ENCODE results near the gene TRIM26.
A peak's percentile ranks its signal among the peaks of the same experiment; 100 is the strongest.
"Not testable (repeated sequence)": the region's sequence is repeated elsewhere in the genome, so short reads cannot be mapped to it uniquely, and the experiment has no call there.

Gene TRIM26

DNA sequence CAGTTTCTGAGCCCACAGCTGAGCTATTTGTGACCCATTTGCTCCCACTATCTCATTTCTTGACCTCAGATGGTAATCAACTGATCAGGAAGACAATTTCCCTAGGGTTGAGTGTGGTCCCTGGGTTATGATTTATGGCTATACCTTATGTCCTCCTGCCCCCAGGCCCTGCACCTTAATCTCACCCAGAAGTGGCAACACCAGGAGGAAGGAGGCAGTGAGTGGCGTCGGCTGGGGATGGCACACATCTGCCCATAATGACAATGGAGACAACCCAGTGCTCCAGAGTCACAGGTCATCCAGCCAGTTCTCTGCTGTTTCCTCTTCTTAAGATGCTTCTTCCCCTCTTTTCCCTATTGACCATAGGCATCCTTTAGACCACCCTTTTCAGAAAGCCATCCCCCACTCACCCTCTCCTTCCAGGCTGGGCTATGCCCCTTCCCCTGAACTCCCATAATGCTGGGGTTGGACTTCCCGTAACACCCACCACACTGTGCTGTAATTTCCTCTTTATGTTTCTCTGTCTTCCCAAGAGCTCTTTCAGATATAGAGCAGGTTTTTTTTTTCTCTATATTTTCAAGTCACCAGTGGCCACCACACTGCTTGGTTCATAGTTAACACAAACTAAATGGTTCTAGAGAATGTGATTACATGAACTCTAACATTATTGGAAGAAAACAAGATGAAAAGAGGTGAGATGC is 60.1 kb downstream of the TRIM26 start:
- DNase-seq (ENCODE audit: low spot score) = no peak

DNA sequence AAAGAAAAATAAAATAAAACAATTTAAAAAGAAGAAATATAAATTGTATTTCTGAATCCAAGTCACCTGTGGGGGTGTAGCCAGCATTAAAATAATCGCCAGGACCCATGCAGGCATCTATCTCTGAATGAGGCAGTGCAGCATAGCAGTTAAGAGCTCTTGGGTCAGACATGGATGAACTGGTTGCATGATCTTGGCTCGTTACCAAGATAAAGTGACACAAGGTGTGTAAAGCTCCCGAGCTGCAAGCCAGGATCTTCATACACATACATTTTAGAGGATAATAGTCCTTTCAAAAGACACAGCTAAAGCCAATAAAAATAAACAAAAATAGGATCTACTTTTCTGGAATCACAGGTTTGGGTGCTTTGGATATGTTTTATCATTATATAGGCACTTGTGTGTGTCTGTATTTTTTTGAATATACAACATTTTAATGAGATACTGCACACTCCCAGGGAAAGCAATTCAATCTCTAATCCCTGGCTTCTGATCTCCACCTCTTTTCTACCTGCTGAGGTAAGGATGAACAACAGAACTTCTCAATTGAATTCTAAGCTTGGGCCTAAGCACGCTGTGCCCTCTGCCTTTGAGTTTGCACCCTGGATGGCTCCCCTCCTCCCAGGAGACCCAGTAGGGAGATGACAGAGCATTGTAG is 61.1 kb downstream of the TRIM26 start:
- no peak for DNase-seq (ENCODE audit: low spot score)

DNA sequence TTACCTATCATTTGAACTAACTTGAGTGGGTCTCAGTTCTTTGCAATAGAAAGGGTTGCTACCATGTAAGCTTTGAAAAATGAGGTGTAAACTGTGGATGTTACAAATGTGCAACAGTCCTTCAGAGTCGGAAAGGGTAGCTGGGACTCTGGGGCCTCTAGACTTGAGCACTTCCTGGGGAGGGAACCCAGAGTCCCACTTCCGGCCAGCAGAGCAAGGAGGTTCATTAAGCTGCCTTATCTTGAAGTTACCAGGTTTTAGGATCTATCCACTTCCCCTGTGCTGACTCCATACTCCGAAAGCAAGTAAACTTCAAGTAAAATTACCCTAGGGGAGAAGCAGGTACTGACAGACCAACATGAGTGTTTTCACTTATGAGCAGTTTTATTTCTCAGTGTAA is 61.6 kb downstream of the TRIM26 start:
- DNase-seq (ENCODE audit: low spot score) = no peak

DNA sequence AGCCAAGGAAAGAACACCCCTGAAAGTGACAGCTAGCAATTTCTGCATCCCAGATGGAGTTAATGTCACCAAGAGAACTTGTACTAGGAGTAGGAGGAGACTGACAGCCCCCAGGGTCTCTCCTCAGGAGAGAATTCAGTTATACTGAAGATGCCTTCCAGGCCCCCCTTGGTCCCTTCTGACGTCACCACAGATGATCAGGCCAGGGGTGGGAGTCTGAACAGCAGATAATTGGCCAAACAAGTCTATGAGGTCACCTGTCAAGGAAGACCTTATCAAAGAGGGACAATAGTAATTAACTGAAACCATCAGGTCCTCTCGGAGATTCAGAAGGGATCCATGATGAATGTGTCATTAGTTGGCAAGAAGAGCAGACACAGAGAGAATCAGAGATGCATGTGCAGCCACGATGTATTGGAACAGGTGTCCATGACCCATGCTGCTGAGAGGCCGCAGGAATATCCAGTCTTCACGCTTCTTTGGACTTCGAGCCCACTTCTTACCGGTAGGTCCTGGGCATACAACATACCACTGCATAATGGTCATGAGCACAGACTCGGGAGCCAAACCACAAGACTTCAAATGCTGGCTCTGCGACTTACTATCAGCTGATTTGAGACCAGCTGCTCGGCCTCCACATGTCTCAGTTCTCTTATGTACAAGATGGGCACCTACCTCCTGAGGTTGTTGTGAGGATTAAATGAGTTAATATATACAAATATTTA is 62.4 kb downstream of the TRIM26 start:
- DNase-seq (ENCODE audit: low spot score) = peak; percentile 26

DNA sequence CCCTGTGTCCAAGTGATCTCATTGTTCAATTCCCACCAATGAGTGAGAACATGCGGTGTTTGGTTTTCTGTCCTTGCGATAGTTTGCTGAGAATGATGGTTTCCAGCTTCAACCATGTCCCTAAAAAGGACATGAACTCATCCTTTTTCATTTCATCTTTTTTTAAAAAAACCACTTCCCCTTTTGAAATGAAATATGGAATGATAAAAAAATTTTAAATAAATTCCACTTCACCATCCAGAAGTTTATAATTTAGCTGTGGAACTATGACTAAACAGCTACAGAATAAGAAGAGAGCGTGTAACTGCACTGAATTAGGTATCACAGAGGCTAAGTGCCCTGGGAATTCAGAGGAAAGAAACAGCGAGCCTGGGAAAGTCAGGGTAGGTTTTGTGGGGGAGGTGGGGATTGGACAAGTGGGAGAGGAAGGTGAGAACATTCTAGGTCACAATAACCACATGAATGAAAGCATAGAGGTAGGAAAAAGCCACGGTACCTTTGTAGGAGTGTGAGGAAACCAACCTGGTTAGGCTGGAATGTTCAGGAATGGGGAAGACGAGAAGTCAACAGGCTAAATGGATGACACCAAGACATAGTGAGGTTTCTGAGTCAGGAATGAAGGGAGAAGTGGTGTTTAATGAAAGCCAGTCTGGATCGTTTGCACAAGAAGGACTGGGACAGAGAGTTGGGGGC is 63.2 kb downstream of the TRIM26 start:
- DNase-seq (ENCODE audit: low spot score) = no peak

DNA sequence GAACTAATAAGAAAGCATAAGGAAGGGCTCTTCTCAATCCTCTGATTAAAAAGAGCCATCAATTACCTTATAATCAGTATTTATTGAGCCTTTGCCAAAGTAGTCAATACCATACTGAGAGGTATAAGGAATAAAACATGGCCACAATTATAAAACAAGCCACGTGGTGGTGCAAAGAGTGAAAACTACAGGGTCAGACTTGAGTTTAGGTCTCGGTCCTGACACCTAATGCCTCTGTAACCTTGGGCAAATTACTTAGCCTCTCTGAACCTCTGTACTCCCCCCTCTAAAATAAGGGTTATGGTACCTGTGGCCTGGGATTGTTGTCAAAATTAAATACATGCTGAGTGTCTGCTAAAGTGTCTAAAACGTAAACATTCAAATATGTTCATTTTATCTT is 64.0 kb downstream of the TRIM26 start:
- no peak for DNase-seq (ENCODE audit: low spot score)

DNA sequence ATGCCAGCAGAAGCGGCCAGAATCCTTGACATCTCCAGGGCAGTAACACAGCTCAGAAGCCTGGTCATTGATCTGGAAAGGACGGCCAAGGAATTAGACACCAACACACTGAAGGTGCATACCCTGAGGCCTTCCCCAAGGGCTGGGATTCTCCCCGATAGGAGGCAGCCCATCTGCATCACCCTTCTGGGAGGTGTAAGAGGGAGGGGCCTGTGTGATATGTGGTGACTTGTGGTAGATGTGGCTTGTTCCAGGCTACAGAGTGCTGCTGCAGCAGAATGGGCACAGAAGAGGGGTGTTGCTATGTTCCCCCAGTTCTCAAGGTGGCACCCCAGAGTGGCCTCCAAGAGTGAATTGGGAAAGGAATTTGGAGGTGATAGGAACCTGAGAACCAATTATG is 66.1 kb downstream of the TRIM26 start:
- DNase-seq (ENCODE audit: low spot score) = no peak

DNA sequence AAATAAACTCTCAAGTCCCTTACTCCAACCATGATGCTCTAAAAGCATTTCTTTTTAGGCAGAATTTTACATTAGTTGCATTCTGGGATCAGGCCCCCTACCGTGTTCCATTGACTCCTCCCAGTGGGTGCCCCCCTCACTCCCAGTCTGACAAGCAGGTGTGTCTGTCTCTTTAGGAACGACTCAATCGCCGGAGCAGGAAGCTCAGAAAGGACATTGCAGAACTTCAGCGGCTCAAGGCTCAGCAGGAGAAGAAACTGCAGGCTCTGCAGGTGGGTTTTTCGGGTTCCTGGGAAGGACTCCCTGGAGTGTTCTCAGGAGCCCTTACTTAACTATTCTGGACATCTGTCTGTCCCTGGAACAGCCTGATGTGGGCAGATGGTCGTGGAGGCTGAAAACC is 67.4 kb downstream of the TRIM26 start:
- DNase-seq (ENCODE audit: low spot score) = no peak

DNA sequence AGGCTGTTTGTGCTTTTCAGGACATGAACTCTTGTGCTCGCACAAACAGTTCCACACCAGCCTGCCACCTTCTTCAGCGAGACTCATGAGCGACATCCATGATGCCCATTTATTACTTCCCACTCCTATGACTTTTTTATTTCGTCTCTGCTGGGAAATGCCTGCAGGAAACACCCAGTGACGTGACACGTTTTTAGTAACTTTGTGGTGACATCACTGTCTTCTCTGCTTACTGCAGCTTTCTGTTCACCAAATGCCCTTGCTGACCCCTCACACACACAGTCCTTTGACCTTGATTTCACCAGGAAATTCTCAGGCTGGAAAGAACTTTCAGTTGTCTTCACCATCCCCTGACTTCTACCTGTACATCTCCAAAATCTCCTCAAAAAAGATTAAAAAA is 68.4 kb downstream of the TRIM26 start:
- no peak for DNase-seq (ENCODE audit: low spot score)

DNA sequence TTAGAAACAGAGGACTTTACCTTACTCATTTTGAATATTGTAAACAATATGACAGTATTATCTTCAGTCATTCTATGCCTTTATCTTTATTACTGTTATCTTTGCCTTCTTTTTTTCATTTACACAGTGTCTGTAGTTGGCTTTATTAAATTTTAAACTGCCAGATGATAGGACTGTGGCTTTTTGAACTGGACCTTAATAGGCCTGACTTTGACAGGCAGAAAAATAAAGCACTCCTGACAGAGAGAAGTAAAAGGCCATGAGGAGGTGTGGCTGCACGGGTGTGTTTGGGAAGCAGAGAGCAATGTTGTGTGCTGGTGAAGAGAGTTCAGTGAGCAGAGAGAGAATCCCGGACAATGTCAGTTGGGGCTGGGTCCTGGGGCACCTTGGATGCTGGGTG is 69.4 kb downstream of the TRIM26 start:
- no peak for DNase-seq (ENCODE audit: low spot score)

DNA sequence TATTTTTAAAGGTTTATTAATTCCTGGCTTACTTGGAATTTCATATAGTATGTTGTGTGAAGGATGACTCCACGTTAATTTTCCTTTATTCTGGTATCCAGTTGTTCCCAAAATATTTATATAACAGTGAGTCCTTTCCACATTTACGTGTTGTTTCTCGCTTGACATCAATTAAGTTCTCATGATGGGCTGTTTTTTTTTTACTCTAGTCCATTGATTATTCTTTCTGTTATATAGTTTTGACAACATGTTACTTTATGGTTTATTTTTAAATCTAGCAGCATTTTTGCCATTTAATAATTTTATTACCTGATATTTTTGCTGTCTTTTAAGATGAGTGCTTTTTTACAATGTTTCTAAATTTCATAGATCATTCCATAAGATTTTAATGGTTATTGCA is 70.5 kb downstream of the TRIM26 start:
- no peak for DNase-seq (ENCODE audit: low spot score)

DNA sequence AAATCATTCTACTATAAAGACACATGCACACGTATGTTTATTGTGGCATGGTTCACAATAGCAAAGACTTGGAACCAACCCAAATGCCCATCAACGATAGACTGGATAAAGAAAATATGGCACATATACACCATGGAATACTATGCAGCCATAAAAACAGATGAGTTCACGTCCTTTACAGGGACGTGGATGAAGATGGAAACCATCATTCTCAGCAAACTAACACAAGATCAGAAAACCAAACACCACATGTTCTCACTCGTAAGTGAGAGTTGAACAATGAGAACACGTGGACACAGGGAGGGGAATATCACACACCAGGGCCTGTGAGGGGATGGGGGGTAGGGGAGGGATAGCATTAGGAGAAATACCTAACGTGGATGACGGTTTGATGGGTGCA is 73.0 kb downstream of the TRIM26 start:
- not testable (repeated sequence) for DNase-seq (ENCODE audit: low spot score)

DNA sequence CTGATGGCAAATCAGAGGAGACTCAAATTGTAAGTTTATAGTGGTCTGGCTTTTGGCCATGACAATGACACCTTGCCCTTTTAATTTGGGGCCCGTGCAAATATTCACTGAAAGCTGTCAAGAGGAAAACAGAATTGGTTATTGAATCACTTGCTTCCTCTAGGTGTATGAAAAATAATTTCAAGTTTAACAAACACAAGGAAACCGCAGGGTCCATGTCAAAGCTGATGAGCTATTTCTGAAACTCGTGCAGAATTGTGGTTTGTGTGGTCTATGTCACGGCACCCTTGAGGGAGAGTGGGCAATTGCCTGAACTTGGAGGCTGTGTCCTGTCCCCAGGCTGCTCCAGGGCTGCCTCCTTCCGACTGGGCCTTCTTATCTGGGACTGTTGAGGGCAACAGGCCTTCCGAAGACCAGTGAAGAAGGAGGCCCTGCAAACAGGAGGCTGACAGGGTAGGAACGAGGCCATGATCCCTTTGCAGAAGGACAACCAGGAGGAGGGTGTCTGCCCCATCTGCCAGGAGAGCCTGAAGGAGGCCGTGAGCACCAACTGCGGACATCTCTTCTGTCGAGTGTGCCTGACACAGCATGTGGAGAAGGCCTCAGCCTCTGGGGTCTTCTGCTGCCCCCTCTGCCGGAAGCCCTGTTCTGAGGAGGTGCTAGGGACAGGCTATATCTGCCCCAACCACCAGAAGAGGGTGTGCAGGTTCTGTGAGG is 76.5 kb downstream of the TRIM26 start:
- DNase-seq (ENCODE audit: low spot score) = no peak

DNA sequence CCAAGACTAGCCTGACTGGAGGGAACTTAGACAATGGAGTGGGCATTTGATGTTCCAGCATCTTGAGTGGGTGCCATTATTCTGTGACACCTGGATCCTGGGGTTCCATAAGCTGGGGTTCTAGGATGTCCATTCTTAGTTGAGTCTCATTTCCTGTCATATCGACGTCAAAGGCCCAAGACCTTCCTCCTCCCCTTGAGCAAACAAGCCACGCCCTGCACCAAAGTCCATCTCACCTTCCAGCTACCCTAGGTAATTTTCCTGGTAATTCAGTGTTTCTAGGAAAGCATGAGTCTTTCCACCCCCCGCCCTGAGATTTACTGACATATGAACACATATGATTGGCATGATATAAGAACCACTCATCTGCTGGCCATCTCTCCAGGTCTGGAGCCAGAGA is 77.4 kb downstream of the TRIM26 start, which contains the start of gene TRIM40:
Gene TRIM40, plus strand, starts transcription at position 384 of the 400 bp plus-strand sequence. CDS start 897 bp downstream, outside the sequence.
- DNase-seq (ENCODE audit: low spot score) = no peak

DNA sequence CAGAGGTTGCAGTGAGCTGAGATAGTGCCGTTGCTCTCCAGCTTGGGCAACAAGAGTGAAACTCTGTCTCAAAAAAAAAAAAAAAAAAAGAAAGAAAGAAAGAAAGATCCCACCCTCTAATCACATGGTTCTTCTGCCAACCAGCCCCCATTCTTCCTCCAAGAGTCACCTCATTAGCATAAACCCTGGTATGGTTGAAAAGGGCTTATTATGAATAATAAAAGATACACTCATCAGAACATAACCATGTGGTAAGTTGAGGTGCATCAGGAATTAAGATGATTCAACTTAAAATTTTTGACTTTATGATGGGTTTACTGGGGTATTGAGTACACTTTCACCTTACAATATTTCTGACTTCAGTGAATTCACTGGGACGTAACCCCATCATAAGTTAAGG is 78.1 kb downstream of the TRIM26 start:
- no peak for DNase-seq (ENCODE audit: low spot score)
